Tibial nerve (tissue), 4 donors: Measurements from ENCODE around the gene ATXN1L. TPM values are rescaled to one million over a fixed set of nuclear protein-coding genes. Genes with fewer than 3 reads are reported as not detected.
A peak's percentile ranks its signal among the peaks of the same experiment; 100 is the strongest.

Experiments
- DNase-seq, 2 donors: peaks; one replicate each; pipeline ENCODE4 v3.0.0-alpha.2; 2019; ENCODE audit warnings: low spot score in 2 of 2
- H3K27ac ChIP-seq, 4 donors: fragments of 200-600 bp; sonication (generic) in 3 of 4; one replicate each; pipeline ENCODE4 v1.5.1; 2017 to 2019; ENCODE audit warnings: mild to moderate bottlenecking in 1 of 4
- H3K27me3 ChIP-seq, 2 donors: fragments of 200-600 bp; sonication (generic) in 1 of 2; one replicate each; pipeline versions ENCODE4 v1.5.1 to v1.6.0; 2017 to 2019
- H3K36me3 ChIP-seq, 3 donors: fragments of 200-600 bp; sonication (generic); one replicate each; pipeline ENCODE4 v1.5.1; 2018 to 2019
- H3K4me1 ChIP-seq, 4 donors: fragments of 200-600 bp; sonication (generic) in 3 of 4; one replicate each; pipeline ENCODE4 v1.5.1; 2017 to 2019
- H3K4me3 ChIP-seq, 4 donors: fragments of 200-600 bp; sonication (generic) in 3 of 4; one replicate each; pipeline ENCODE4 v1.5.1; 2017 to 2019; ENCODE audit warnings: mild to moderate bottlenecking in 1 of 4, moderate library complexity in 1 of 4
- H3K9me3 ChIP-seq, 4 donors: fragments of 200-600 bp; sonication (generic) in 3 of 4; one replicate each; pipeline ENCODE4 v1.5.1; 2017 to 2019
- CTCF ChIP-seq, 5 experiments: fragments of 200-600 bp in 3 of 5; fragments of 450-650 bp in 2 of 5; sonication (generic) in 3 of 5; IDR thresholded peaks; one replicate each; pipeline ENCODE4 v1.5.1; 2016 to 2019; ENCODE audit warnings: antibody characterized with exemption in 5 of 5, mild to moderate bottlenecking in 3 of 5, moderate library complexity in 2 of 5
- EP300 ChIP-seq, 2 donors: sonication (generic); formaldehyde crosslinking; IDR thresholded peaks; one replicate each; pipeline ENCODE4 v1.6.1; 2017; ENCODE audit warnings: antibody characterized with exemption in 2 of 2, mild to moderate bottlenecking in 1 of 2
- POLR2A ChIP-seq, 2 donors: fragments of 450-650 bp; IDR thresholded peaks; one replicate each; pipeline ENCODE4 v1.6.1; 2017; ENCODE audit warnings: antibody characterized with exemption in 2 of 2, mild to moderate bottlenecking in 2 of 2, moderate library complexity in 2 of 2
- WGBS, 2 donors: methylation state at CpG; one replicate each; pipeline ENCODE4 v1.1.5; 2018; 5-methylcytosine and 5-hydroxymethylcytosine counted together
- total RNA-seq, 4 donors: library from RNA; depleted of rRNA; stranded (reverse); fragments of >200 nt; gene quantifications; one replicate each; pipeline ENCODE4 v1.1.0, GENCODE V29; 2016

The ATXN1L gene
- total RNA-seq, 4 donors from 2014 or later: 24.9 to 35.1 (median 30.0) TPM

GRCh38 chr16:71853413-71853812, 7.6 kb downstream of the ATXN1L start:
- H3K36me3 ChIP-seq: peaks cover 0 to 92% (median 9%) of the 10 kb centered on the region in 3 donors
- H3K27me3 ChIP-seq: no peaks in the 10 kb centered on the region

GRCh38 chr16:71854369-71854948, 8.7 kb downstream of the ATXN1L start:
- TF ChIP-seq POLR2A (IDR thresholded peaks at IDR 0.05) (no peak), EP300 (IDR thresholded peaks at IDR 0.05) (no peak), CTCF (IDR thresholded peaks at IDR 0.05) (no peak)
- H3K36me3 ChIP-seq: peaks cover 0 to 91% (median 7%) of the 10 kb centered on the region in 3 donors
- no peak for DNase-seq
- 85 to 93% methylated on average over 4 of the region's 4 CpGs for WGBS, 2 donors
- no peaks in the 10 kb centered on the region for H3K9me3 ChIP-seq
- H3K27ac ChIP-seq: no peak overlapping the region
- H3K4me3 ChIP-seq: no peak overlapping the region
- peaks cover 0 to 5% (median 2%) of the 10 kb centered on the region in 4 donors for H3K4me1 ChIP-seq
- no peaks in the 10 kb centered on the region for H3K27me3 ChIP-seq

More at GRCh38 chr16:71853413-71853812, 7.6 kb downstream of the ATXN1L start:
- H3K9me3 ChIP-seq: no peaks in the 10 kb centered on the region
- TF ChIP-seq POLR2A (IDR thresholded peaks at IDR 0.05): no peak
- DNase-seq: no peak
- H3K27ac ChIP-seq: peak overlapping the region in 1 of 4 donors; percentile 10
- no peak overlapping the region for H3K4me3 ChIP-seq
- 88 to 97% methylated on average over 4 of the region's 4 CpGs for WGBS, 2 donors
- peaks cover 0 to 5% (median 2%) of the 10 kb centered on the region in 4 donors for H3K4me1 ChIP-seq

- no peak overlapping the region for H3K4me3 ChIP-seq
- WGBS, 2 donors: 82 to 87% methylated on average over 5 of the region's 5 CpGs
- no peak overlapping the region for H3K27ac ChIP-seq
- DNase-seq: no peak
- H3K4me1 ChIP-seq: peaks cover 0 to 5% (median 2%) of the 10 kb centered on the region in 4 donors
- H3K9me3 ChIP-seq: no peaks in the 10 kb centered on the region
- TF ChIP-seq EP300 (IDR thresholded peaks at IDR 0.05): no peak
- TF ChIP-seq CTCF (IDR thresholded peaks at IDR 0.05): no peak
- TF ChIP-seq POLR2A (IDR thresholded peaks at IDR 0.05): no peak
- H3K36me3 ChIP-seq: peaks cover 0 to 91% (median 5%) of the 10 kb centered on the region in 3 donors
- no peaks in the 10 kb centered on the region for H3K27me3 ChIP-seq
Measured at GRCh38 chr16:71855937-71856662, 10.3 kb downstream of the ATXN1L start.

GRCh38 chr16:71859762-71860521, 14.2 kb downstream of the ATXN1L start:
- TF ChIP-seq POLR2A (IDR thresholded peaks at IDR 0.05): no peak
- TF ChIP-seq CTCF (IDR thresholded peaks at IDR 0.05): no peak
- TF ChIP-seq EP300 (IDR thresholded peaks at IDR 0.05): no peak
- WGBS, 2 donors: 94% methylated on average over 32 of the region's 32 CpGs
- DNase-seq: no peak
- Histone ChIP-seq H3K27me3 (no peaks in the 10 kb centered on the region), H3K9me3 (no peaks in the 10 kb centered on the region), H3K4me3 (no peak overlapping the region), H3K27ac (no peak overlapping the region), H3K36me3 (peaks cover 0 to 89% (median 4%) of the 10 kb centered on the region in 3 donors), H3K4me1 (no peaks in the 10 kb centered on the region)

- no peaks in the 10 kb centered on the region for H3K4me1 ChIP-seq
- no peaks in the 10 kb centered on the region for H3K27me3 ChIP-seq
- TF ChIP-seq POLR2A (IDR thresholded peaks at IDR 0.05): no peak
- TF ChIP-seq EP300 (IDR thresholded peaks at IDR 0.05): no peak
- TF ChIP-seq CTCF (IDR thresholded peaks at IDR 0.05): no peak
- no peak overlapping the region for H3K27ac ChIP-seq
- H3K36me3 ChIP-seq: peaks cover 0 to 78% (median 4%) of the 10 kb centered on the region in 3 donors
- H3K9me3 ChIP-seq: no peaks in the 10 kb centered on the region
- no peak overlapping the region for H3K4me3 ChIP-seq
- no peak for DNase-seq
- 83 to 93% methylated on average over 5 of the region's 5 CpGs for WGBS, 2 donors
Measured at GRCh38 chr16:71863995-71864394, 18.2 kb downstream of the ATXN1L start.
